Pons (tissue), 1 donor: ENCODE results near the gene MTAP.

Source experiments
- DNase-seq: peaks from one replicate; pipeline ENCODE4 v3.0.0-alpha.2; 2016; ENCODE audit warnings: low spot score

Gene MTAP

DNA sequence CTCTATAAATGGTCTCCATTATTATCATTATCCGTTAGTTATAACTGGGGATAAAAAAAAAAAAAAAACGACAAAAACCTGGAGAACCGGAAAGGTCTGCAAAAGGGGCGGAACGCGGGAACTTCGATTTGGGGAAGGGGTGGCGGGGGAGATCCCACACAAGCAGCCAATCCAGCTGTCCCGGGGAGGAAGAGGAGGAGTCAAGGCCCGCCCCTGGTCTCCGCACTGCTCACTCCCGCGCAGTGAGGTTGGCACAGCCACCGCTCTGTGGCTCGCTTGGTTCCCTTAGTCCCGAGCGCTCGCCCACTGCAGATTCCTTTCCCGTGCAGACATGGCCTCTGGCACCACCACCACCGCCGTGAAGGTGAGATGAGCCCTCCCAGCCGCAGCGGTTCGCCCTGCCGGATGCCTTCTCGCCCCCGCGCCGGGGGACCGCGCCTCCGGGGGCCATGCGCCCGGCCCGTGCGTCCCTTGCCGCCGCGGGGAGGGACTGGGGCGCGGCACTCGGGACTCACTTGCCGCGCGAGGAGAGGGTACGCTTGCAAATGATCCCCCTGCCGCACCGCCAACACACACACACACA, at the start of gene MTAP:
MTAP (plus strand) TSS at position 219 of the 583 bp plus-strand sequence; CDS start at position 332, 113 bp downstream.
- peak; percentile 93 for DNase-seq

DNA sequence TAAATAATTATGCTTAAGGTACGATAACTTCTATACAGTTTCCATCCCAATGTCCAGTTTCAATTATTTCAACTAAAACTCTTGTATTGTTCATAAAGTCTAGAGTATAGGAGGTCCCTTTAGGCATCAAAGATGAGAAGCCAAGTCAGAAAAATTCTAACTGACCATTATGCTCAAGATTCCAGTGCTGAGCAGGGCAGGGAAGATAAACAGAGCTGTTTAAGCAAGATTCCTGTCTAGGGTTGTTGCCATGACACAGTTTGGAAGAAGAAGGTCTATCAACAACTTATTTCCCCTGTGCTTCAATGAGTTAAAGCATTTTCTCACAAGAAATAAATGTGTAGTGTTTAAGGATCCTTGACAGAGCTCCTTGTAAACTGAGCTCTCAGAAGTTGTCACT, 48.9 kb upstream of the MTAP start:
- no peak for DNase-seq

DNA sequence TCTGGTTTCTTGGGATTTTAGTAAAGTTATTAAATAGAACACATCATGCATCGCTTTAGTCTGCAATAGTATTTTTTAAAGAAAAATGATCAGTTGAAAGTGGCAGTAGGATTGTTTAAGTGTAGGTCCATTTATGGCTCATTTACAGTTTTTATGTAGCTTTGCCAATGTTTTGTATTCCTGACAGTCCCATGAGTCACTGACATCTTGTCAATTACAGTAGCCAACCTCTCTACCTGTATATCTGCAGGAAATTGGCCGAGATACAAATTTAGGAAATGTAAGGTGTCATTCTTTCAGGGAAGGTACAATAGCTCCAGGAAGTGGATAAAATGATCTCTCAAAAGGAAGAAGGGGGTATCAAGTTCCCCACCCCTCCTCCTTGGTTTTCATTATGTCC, 47.7 kb upstream of the MTAP start:
- no peak for DNase-seq

DNA sequence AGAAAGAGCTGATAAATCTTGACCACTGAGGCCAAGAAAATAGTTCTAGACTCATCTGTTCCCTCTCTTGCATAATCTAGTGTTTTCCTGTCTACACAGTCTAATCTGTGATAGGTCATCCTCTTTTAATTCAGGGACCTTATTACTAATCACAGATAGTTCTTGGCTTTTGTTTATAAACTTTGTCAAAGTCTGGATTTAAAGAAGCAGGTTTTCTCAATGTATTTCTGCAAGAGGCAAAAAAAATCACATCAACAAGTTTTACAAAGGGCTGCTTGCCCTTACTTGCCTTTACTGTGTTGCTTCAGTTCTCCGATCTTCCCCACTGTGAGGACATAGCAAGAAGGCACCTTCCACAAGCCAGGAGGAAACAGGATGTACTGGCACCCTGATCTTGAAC, 43.9 kb upstream of the MTAP start:
- no peak for DNase-seq

DNA sequence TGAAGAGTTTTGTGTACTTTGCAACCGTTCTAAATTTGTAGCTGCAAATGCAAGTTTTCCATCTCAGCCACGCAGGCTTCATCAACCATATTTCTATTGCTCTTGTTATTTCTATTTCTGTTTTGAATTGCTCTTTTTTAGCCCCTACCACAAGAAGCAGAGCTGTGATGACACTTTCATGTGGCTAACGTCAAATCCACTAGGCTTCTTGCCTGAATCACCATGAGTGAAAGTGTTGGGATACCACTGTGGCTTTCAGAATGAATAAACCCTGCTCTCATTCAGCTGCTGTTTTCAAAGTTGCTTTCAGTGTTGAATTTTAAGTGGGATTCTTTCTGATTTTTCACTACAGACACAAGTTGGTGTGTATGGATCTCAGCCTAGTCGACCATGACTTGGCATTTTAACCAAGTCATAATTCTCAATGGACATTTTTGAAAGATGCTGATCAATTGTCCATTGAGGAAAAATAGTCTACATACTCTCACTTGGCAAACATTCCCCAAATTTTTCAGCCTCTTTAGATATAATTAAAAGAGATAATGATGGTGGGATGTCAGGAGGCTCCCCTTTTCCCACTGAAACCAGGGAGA, 41.0 kb upstream of the MTAP start:
- DNase-seq: no peak

DNA sequence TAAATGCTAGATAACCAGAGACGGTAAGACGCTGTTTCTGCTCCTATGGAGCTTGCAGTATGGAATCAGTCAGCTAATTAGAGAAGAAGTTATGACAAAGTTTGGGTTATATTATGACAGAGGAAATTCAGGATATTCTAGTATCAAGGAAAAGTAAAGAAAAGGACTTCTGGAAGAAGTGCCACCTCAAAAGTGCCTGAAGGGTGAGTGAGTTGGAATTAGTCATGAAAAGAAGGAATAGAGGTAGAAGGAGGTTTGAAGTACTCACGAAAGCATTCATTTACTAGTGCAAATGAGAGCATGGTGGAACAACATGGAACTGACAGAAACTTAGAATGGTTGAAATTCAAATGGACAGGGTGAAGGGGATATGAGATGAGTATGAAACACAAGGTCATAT, 40.4 kb upstream of the MTAP start:
- DNase-seq: no peak

DNA sequence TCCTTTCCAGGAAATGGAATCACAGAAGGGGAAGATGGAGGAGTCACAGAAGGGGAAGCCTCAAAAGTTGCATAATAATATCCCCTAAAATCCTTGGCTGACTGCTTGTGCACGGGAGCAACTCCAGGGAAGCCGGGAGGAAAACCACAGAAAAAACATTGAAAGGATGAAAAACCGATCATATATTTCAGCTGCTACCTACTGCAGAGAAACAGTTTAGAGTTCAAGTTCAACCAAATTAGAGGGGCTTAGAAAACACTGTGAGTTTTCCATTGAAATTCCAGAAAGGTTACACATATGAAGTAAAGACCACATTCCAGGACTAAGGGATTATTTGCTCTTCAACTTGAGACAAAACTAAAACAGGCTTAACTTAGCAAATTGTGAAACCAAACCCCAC, 37.6 kb upstream of the MTAP start:
- DNase-seq: no peak

- no peak for DNase-seq
These were observed 36.3 kb upstream of the MTAP start for GRCh38 chr9:21766096-21766495.

DNA sequence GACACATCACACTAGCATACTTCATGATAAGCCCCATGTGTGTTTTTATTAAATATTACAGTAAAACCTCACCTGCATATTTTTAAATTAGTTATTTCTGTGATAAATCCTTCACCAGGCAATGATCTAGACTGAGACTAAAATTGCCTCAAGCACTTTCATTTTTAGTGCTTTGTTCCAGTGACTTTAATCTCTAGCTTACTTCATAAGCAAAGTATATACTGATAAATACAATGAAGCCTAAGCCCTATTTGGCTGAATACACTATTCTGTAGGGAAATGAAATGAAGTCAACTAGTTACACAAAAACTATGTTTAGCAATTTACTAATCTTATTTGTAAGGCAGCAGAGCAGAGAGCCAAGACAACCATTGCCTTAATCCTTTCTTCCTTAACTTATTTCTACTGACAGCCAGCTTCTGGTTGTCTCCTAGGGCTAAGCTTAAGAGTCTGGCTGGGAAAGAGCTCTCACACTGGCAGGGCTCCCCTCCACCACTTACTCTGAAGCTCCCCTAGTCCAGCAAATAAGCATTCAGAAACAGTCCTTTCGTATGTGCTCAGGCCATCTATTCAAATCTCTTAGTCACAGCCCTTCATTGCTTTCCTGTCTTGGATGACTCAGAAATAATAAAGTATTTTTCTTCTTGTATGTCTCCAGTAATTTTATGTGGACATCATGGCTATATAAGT, 31.4 kb upstream of the MTAP start:
- DNase-seq: no peak

DNA sequence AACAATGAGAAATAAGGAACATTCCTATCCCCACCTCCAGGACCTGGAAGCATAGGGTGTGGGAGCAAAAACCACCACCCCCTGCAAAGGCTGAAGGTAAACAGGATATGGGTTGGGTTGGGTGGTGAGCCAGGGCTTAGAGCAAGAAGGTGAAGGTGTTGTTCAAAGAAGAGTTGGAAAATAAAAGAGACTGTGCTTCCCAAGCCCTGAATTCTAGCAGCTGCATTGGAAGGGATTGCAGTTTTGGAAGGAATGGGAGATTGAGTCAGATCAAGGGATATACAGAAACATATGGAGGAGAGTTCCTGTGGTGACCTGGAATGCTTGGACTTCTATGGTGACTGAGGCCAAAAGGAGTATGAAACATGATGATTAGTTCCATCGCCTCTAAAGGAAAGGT, 24.7 kb upstream of the MTAP start:
- DNase-seq: no peak

DNA sequence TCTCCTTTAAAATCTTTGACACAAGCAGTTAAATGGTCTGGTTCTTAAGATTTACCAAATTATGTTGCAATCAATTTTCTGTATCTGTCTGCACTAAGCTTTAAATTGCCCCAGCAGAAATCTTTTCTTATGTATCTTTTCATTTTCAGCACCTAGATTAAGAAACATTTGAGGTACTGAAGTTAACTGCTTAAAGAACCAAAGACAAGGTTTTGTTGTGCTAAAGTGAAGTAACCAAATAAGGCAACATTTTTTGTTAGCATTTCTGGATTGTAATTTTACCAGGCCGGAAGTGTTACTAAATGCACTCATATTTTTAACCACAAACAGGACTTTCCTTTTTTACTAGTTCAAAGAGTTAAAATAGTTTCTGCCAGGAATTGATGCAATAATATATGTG, 24.1 kb upstream of the MTAP start:
- no peak for DNase-seq

DNA sequence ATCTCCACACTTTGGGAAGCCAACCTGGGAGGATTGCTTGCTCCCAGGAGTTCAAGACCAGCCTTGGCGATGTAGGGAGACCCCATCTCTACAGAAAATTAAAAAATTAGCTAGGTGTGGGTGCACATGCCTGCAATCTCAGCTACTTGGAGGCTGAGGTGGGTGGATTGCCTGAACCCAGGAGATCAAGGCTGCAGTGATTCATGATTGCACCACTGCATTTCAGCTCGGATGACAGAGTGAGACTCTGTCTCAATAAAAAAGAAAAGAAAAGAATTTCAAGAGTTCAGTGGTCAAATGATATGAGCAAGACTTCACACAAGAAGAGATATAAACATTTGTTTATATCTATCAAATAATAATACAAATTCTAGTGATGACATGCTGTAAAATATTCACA, 23.0 kb upstream of the MTAP start:
- DNase-seq: no peak

DNA sequence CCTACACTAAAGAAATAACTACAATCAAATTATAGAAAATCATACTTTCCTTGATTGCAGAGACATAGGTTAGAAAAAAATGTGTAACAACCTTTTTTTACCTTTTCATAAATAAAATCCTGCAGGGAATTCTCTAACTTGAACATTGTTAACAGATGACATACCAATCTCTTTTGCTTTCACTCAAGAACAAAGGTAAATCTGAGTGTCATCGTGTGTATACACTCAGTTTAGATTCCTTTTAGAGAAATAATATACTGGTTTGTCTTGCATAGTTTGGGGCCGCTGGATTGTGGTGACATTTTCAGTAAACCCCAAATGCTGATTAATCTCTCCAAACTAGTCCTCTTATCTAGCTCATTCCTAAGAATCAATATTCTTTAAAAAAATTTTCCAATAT, 20.8 kb upstream of the MTAP start:
- DNase-seq: no peak

DNA sequence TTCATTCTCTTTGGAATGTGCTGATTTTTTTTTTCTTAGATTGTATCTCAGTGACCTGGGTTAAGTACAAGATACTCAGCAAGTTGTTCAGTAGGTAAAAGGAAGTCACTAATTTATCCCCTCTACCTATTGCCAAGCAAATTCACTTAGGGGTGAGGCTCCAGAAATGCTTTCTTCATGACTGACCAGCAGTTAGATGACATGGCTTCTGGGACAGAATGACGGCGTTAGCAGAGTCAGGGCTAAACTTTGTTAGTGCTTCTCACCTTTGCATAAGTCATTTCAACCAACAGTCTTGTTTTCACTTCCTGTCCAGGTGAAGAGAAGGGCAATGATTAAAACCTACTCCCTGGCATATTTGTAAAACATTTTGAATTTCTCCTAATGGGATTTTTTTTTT, 20.2 kb upstream of the MTAP start:
- DNase-seq: no peak

DNA sequence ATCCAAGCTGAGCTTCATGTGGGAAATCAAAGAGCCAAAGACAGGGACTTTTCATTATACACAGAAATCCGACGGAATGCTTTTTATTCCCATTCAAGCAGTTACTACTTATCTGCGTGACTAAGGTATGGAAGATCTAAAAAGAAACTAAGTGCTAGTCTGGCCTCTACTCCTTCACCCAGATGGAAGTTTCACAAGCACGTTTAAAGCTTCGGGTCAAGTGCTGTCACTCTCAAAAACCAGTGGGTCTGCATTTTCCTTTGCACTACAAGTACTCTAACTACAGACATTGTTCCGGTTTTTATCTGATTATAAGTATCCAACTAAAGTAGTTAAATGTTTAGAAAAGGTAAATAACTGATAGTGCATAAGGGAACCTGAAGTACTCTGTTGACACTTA, 13.7 kb upstream of the MTAP start:
- DNase-seq: no peak

GRCh38 chr9:21789541-21790037, 12.8 kb upstream of the MTAP start:
- peak; percentile 93 for DNase-seq

- no peak for DNase-seq
These were observed 7.0 kb upstream of the MTAP start for GRCh38 chr9:21795483-21795882.

DNA sequence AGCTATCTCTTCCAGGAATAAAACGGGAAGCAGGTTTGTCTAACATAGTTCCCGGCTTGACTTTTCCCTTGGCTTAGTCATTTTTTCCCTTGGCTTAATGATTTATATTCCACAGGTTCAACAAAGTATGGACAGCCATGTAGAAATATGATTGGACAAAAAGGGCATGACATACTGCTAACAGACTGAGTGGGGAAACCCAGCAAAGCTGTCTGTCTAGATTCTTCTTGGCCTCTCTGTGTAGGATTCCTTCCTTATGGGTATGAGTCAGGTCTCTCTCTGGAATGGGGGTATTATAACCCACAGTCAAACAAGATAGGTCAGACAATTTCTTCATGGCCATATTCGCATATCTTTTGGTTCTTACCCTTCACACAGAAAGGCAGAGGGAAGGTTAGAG, 5.7 kb upstream of the MTAP start:
- no peak for DNase-seq

DNA sequence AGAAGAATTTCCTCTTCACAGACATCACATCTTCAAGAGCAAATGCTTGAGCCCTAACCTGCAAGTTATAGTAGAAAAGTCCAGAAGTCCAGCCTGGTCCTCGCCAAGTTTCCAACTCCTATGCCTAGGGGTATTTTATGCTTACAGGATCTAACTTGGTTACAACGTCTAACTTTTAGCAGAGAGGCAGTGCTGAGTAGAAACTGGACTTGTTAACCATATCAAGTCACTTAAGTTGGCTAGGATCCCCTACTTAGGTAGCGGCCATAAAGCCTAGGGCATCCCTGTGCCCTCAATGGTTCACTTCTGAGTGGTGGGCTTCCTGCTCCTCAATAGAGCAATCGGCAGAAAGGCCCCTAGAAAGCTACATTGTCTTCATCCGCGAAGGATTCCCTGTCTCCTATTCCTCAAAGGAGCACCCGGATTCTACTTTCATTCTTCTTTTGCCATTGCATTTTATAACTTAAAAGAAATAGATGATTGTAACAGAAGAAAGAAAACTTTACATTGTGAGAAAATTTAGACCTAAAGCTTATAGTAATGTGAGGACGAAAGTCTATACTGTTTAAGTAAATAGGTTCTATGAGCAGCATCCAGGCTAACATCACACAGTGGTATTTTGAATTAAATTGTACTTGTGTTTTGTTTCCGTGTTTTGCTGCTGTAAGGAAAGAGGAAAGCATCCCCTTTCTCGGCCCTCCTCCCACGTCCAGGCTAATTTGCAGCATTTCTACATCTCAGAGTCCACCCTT, 1.3 kb upstream of the MTAP start:
- no peak for DNase-seq

DNA sequence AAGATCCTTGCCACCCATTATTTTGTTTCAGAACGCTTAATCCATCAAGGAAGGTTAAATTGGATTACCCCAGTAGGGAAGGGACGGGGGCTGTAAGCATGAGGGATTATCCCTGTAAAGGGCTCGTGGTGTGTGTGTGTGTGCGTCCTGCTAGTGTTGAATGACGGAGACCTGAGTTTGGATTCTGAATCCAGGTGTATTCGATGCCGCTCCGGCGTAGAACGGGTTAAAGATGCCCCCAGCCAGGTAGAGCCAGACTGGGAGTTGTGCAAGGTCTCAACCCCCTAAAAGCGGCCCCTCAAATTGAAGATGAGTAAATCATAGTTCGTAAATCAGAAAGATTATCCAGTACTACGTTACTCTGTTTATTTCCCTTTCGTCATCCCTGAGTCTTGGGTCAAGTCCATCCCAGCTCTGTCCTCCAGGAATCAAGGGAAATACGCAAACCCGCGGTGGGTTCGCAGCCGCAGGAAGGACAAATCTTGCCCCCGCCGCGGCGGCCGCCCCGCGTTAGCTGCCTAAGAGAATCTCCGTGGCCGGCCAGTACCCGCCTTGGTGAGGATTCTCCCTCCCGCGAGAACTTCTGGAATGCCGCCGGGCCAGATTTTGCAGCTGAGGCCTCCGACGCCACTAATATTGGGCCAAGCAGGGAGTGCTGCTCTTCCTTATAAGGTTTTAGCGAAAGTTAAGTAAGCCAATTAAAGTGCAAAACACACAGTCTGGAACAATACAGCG, 586 bp upstream of the MTAP start:
- DNase-seq: no peak

DNA sequence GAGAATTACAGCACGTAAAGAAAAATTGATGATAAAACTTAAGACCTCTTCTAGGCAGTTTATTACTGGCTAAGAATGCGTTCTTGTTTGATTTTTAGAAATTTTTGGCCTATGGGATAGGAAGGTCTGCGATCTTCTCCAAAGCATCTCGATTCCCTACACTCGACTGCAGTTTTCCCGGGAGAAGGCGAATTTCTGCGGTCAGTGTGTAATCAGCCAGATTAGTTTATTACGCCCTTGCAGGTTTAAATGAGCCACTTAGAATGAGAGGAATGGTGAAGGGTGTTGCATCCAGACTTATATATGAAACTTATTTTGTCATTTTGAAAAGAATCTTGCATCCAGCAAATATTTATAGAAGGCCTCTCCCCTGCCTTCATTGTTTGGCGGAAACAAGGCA, 1.2 kb downstream of the MTAP start:
- no peak for DNase-seq

DNA sequence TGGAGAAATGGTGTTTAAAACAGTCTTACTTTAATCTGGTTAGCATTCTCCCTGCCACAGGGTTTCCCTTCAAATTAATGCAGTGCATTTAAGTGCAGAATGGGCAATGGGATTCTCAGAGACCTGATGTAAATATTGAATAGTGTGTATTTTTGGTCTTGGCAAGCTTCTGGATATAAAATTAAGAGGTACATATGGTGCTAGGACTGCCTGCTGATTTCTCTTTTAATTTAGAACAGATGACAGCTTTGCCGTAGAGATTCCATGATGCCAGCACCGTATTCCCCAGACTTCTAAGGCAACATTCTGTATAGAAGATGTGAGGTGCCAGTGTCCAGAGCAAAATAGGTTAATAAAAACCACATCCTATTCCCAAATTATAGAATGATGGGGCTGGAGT, 1.9 kb downstream of the MTAP start:
- no peak for DNase-seq
